Measurements from ENCODE around the gene ADAMTS7.
A peak's percentile ranks its signal among the peaks of the same experiment; 100 is the strongest.
"Not testable (repeated sequence)": the region's sequence is repeated elsewhere in the genome, so short reads cannot be mapped to it uniquely, and the experiment has no call there.

The ADAMTS7 gene

GRCh38 chr15:78755900-78756591, 55.2 kb downstream of the ADAMTS7 start:
- not testable (repeated sequence) for FAIRE-seq
- peak; percentile 34 for DNase-seq (ENCODE audit: insufficient read length, low spot score)

- not testable (repeated sequence) for DNase-seq (ENCODE audit: insufficient read length, low spot score)
- FAIRE-seq: peak; percentile 81
These were observed 56.5 kb downstream of the ADAMTS7 start for GRCh38 chr15:78754637-78755280.

GRCh38 chr15:78753751-78754535, 57.3 kb downstream of the ADAMTS7 start:
- not testable (repeated sequence) for DNase-seq (ENCODE audit: insufficient read length, low spot score)
- peak; percentile 23 for FAIRE-seq

- not testable (repeated sequence) for FAIRE-seq; DNase-seq (ENCODE audit: insufficient read length, low spot score)
These were observed 58.0 kb downstream of the ADAMTS7 start for GRCh38 chr15:78753359-78753659.

- no peak for DNase-seq (ENCODE audit: insufficient read length, low spot score)
- FAIRE-seq: no peak
These were observed 58.5 kb downstream of the ADAMTS7 start for GRCh38 chr15:78752492-78753358.

- no peak for DNase-seq (ENCODE audit: insufficient read length, low spot score)
- FAIRE-seq: no peak
These were observed 59.7 kb downstream of the ADAMTS7 start for GRCh38 chr15:78751602-78751979.

- DNase-seq (ENCODE audit: insufficient read length, low spot score) (peak; percentile 63), FAIRE-seq (peak; percentile 87)
These were observed 60.2 kb downstream of the ADAMTS7 start for GRCh38 chr15:78750974-78751601.

GRCh38 chr15:78750566-78750965, 60.7 kb downstream of the ADAMTS7 start:
- DNase-seq (ENCODE audit: insufficient read length, low spot score) (no peak), FAIRE-seq (no peak)

- DNase-seq (ENCODE audit: insufficient read length, low spot score) (no peak), FAIRE-seq (no peak)
These were observed 61.4 kb downstream of the ADAMTS7 start for GRCh38 chr15:78749831-78750230.

- not testable (repeated sequence) for FAIRE-seq; DNase-seq (ENCODE audit: insufficient read length, low spot score)
These were observed 63.4 kb downstream of the ADAMTS7 start for GRCh38 chr15:78747877-78748276.

GRCh38 chr15:78741674-78742073, 69.6 kb downstream of the ADAMTS7 start:
- FAIRE-seq; DNase-seq (ENCODE audit: insufficient read length, low spot score): not testable (repeated sequence)

- DNase-seq (ENCODE audit: insufficient read length, low spot score) (no peak), FAIRE-seq (no peak)
These were observed 70.4 kb downstream of the ADAMTS7 start for GRCh38 chr15:78740904-78741274.

- no peak for DNase-seq (ENCODE audit: insufficient read length, low spot score)
- no peak for FAIRE-seq
These were observed 71.0 kb downstream of the ADAMTS7 start for GRCh38 chr15:78739996-78740903.

GRCh38 chr15:78739206-78739605, 72.1 kb downstream of the ADAMTS7 start:
- no peak for FAIRE-seq
- no peak for DNase-seq (ENCODE audit: insufficient read length, low spot score)

GRCh38 chr15:78737931-78738558, 73.2 kb downstream of the ADAMTS7 start:
- not testable (repeated sequence) for DNase-seq (ENCODE audit: insufficient read length, low spot score); FAIRE-seq

- DNase-seq (ENCODE audit: insufficient read length, low spot score) (no peak), FAIRE-seq (no peak)
These were observed 74.0 kb downstream of the ADAMTS7 start for GRCh38 chr15:78737187-78737820.

GRCh38 chr15:78736286-78736685, 75.0 kb downstream of the ADAMTS7 start:
- not testable (repeated sequence) for FAIRE-seq; DNase-seq (ENCODE audit: insufficient read length, low spot score)

- no peak for FAIRE-seq
These were observed 76.7 kb downstream of the ADAMTS7 start for GRCh38 chr15:78734451-78735064.

More at GRCh38 chr15:78734451-78735064, 76.7 kb downstream of the ADAMTS7 start:
- DNase-seq (ENCODE audit: insufficient read length, low spot score): no peak
